Measurements from ENCODE around the gene TMCO4. TPM values are rescaled to one million over a fixed set of nuclear protein-coding genes. Genes with fewer than 3 reads are reported as not detected.

TMCO4 gene
- total and polyA plus RNA-seq, 11 donors: 6.3 to 14.3 (median 7.6) TPM

GRCh38 chr1:19644681-19645410 is 154.9 kb downstream of the TMCO4 start:
- 6 to 9% (median 8%) methylated on average over 56 to 71 of the region's 71 CpGs for WGBS, 4 donors
- ATAC-seq (peak in 3 of 4 donors; percentile 7 to 17 (median 14)), DNase-seq (peak in 3 of 5 donors; percentile 46 to 56 (median 55))
- Histone ChIP-seq H3K27ac (peak overlapping the region; percentile 81 to 97 (median 92)), H3K9me3 (no peaks in the 10 kb centered on the region), H3K36me3 (no peaks in the 10 kb centered on the region), H3K4me1 (peaks cover 7 to 64% (median 37%) of the 10 kb centered on the region in 12 donors), H3K27me3 (peaks cover 0 to 29% (median 0%) of the 10 kb centered on the region in 9 donors), H3K4me3 (peak overlapping the region; percentile 16 to 98 (median 81))
- TF ChIP-seq POLR2A (IDR thresholded peaks at IDR 0.05): no peak
- TF ChIP-seq, protein P1, sequence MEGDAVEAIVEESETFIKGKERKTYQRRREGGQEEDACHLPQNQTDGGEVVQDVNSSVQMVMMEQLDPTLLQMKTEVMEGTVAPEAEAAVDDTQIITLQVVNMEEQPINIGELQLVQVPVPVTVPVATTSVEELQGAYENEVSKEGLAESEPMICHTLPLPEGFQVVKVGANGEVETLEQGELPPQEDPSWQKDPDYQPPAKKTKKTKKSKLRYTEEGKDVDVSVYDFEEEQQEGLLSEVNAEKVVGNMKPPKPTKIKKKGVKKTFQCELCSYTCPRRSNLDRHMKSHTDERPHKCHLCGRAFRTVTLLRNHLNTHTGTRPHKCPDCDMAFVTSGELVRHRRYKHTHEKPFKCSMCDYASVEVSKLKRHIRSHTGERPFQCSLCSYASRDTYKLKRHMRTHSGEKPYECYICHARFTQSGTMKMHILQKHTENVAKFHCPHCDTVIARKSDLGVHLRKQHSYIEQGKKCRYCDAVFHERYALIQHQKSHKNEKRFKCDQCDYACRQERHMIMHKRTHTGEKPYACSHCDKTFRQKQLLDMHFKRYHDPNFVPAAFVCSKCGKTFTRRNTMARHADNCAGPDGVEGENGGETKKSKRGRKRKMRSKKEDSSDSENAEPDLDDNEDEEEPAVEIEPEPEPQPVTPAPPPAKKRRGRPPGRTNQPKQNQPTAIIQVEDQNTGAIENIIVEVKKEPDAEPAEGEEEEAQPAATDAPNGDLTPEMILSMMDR (IDR thresholded peaks at IDR 0.05): no peak
- intact Hi-C loops (cut with DNase I): loop anchor here in 9 of 10 donors (2.0 to 10.0 kb wide), 13 partner anchors 38 to 253 kb away; partner anchors contain the start of gene CAPZB (in 5 of the 9)

DNA sequence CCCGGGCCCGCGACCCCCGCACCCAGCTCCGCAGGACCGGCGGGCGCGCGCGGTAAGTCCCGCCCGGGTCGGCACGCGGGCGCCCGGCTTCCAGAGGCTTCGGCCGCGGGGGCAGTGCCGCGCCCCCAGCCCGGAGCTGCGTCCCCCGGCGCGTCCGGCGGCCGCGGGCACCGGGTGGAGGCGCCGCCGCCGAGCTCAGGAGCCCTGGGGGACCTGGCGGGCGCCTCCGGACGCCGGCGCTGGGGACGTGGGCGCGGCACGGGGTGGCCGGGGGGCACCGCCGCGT is 155.4 kb downstream of the TMCO4 start:
- Histone ChIP-seq H3K27me3 (peaks cover 0 to 29% (median 0%) of the 10 kb centered on the region in 9 donors), H3K27ac (peak overlapping the region; percentile 81 to 97 (median 92)), H3K9me3 (no peaks in the 10 kb centered on the region), H3K4me1 (peaks cover 5 to 59% (median 32%) of the 10 kb centered on the region in 12 donors), H3K4me3 (peak overlapping the region; percentile 16 to 98 (median 81)), H3K36me3 (no peaks in the 10 kb centered on the region)
- TF ChIP-seq, protein P1 (IDR thresholded peaks at IDR 0.05): no peak
- TF ChIP-seq POLR2A (IDR thresholded peaks at IDR 0.05): no peak
- ATAC-seq: peak in 1 of 4 donors; percentile 2
- 1 to 2% (median 1%) methylated on average over 14 to 51 of the region's 51 CpGs for WGBS, 4 donors
- no peak for DNase-seq
- intact Hi-C loops (cut with DNase I): loop anchor here in 8 of 10 donors (2.0 to 10.0 kb wide), 10 partner anchors 37 to 160 kb away; partner anchors contain the start of gene CAPZB (in 2 of the 8)

DNA sequence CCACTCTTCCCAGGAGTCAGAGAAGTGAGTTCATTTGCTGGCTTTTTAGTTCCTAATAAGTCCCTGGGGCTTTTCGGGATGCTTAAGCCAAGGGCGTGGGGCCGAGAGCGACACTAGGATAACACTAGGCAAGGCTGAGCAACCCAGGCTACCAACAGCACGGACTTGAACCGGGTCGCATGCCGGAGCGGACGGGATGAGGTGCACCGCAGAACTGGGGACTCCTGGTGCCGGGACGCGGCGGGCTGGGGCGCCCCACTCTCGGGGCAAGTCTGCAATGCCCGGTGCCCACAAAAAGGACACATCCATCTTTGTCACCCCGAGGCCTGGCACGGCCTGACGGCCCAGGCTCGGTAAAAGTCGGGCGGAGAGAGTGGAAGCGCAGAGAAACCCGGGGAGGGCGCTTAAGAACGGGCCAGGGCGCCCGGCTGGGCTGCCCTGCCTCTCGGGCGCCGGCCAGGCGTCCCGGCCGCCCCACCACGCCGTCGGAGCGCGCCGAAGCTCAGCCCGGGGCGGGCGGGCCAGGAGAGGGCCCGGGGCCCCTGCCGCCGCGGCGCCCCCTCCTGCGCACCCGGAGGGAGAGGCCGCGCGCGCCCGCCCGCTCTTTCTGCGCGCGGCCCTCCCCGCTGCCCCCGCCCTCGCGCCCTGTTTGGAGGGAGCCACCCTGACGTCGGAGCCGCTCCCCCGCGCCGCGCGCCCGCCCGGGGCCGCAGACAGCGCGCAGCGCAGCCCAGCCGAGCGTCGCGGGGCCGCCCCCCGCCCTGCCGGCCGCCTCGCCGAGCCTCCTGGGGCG is 155.9 kb downstream of the TMCO4 start, which contains the start of gene NBL1:
TSS of gene NBL1 (plus strand) at position 710 of the 793 bp plus-strand sequence. CDS start 10,720 bp downstream, outside the sequence.
- 1 to 3% (median 2%) methylated on average over 13 to 90 of the region's 90 CpGs for WGBS, 4 donors
- H3K27me3 ChIP-seq: peaks cover 0 to 29% (median 0%) of the 10 kb centered on the region in 9 donors
- intact Hi-C loops (cut with DNase I): loop anchor here in 8 of 10 donors (2.0 to 10.0 kb wide), 10 partner anchors 36 to 159 kb away; partner anchors contain the start of gene CAPZB (in 2 of the 8)
- H3K9me3 ChIP-seq: no peaks in the 10 kb centered on the region
- DNase-seq (peak; percentile 74 to 87 (median 86)), ATAC-seq (peak; percentile 38 to 84 (median 78))
- TF ChIP-seq, protein P1 (IDR thresholded peaks at IDR 0.05): peak in 1 of 12 donors; percentile 2
- no peak for TF ChIP-seq POLR2A (IDR thresholded peaks at IDR 0.05)
- H3K27ac ChIP-seq: peak within 1 kb of the TSS; percentile 81 to 97 (median 92)
- H3K4me1 ChIP-seq: peaks cover 5 to 53% (median 31%) of the 10 kb centered on the region in 12 donors
- H3K4me3 ChIP-seq: peak within 1 kb of the TSS; percentile 24 to 98 (median 81)
- no peaks in the 10 kb centered on the region for H3K36me3 ChIP-seq
